HL-60/S4 (cell line): ENCODE results near the gene KRTAP9-7.
"Not testable (repeated sequence)": the region's sequence is repeated elsewhere in the genome, so short reads cannot be mapped to it uniquely, and the experiment has no call there.

Experiments used
- in situ Hi-C: fragments of 300-500 bp; cut with MboI; formaldehyde crosslinking; loops from 2 replicates; pipeline ENCODE4 v1.14.3; 2022; ENCODE audit warnings: low sequenced_read_pairs

The KRTAP9-7 gene

GRCh38 chr17:41271323-41271722, 4.2 kb upstream of the KRTAP9-7 start:
- in situ Hi-C loops, result not testable (repeated sequence)

DNA sequence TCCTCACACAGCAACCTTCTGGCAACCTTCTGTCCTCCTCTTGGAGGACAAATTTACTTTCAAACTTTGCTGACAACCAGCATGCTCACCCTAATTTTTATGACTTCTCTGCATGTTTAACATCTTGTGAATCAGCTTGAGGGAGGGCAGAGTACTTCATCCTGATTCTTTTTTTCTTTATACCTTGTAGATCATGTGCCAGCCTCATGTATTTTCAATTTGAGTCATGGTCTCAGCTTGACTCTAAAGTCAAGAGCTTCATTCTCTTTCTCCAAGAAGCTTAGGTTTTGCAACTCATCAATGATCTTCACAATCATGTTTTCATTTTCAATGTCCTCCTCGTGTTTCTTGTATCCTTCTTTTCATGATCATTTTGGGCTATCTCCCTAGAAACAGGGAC, 3.6 kb upstream of the KRTAP9-7 start:
- in situ Hi-C loops, result no loop called here

- in situ Hi-C loops, result no loop called here
Observed at GRCh38 chr17:41278176-41278955, 2.9 kb downstream of the KRTAP9-7 start.

- in situ Hi-C loops, result no loop called here
Observed at GRCh38 chr17:41284043-41284442, 8.5 kb downstream of the KRTAP9-7 start.

DNA sequence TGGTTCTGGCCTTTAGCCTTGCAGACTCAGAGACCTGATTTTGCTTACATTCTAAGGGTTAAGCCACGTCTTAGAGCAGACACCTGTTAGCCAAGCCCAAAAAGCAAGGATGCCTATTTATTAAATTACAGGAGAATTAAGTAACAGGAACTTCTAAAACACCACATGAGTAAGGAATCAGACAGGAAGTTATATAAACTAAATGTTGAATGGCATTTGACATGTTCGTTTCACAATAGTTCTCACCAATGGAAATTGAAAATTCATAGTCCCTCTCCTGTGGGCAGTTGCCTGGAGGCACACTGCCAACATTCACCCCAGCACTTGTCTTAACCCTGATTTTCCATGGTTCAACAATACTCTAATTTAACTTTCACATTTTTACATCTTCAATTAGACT, 9.0 kb downstream of the KRTAP9-7 start:
- in situ Hi-C loops, result no loop called here

DNA sequence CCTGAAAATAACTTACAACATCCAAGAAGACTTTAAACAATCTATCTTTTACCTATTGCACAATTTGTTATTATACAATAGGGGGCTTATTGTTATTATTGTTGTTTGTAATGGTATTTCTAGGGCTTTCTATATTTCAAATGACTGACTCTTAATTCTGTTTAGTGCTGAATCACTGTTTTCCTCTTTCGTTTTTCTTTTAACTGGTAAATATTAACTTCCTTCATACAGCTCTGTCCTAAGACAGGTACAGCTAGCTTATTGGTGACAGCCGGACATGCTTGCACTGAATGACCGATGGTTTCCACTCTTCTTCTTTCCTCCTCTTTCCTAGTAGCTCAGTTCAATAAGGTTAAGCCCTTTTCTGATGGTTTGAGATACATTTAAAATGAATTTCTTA, 11.6 kb downstream of the KRTAP9-7 start:
- in situ Hi-C loops, result no loop called here

DNA sequence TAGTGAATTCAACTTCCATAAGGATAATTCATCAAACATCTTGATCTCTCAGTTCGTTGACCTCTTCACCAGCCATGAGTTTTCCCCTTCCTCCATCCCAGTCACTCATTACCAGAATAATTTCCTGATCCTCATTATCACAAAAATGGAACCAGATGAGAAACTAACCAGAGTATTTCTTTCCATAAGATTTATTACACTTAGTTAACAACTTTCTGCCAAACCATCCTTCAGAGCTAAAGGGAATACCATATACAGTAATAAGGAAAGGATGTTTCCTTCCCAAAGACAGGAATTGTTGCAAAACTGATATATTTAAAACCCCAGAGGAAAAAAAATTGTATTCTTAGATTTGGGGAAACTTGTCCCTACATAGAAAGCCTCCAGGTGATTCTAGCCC, 18.5 kb downstream of the KRTAP9-7 start:
- in situ Hi-C loops, result no loop called here

DNA sequence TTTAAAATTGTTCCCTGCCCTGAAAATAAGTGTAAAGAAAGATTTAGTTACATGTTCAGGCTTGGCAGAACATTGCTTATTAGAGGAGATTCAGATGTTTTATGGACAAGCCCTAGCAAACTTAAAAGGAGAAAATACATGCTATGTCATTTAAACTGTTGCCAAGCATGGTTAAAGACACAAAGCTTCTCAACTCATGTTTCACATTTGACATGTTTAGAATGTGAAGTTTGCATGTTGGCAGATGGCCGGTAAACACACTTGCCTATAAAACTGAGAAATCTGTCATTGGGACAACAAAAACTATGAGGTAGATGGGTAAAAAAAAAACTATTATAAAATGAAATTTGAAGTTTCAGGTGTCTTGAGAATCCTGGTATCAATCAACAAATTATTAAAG, 21.3 kb downstream of the KRTAP9-7 start:
- in situ Hi-C loops, result no loop called here

GRCh38 chr17:41298458-41299135, 23.1 kb downstream of the KRTAP9-7 start:
- in situ Hi-C loops, result no loop called here

GRCh38 chr17:41301204-41301790, 25.8 kb downstream of the KRTAP9-7 start:
- in situ Hi-C loops, result no loop called here

- in situ Hi-C loops, result no loop called here
Observed at GRCh38 chr17:41301916-41302901, 26.7 kb downstream of the KRTAP9-7 start, which contains the start of gene KRTAP29-1. TSS of gene KRTAP29-1 (minus strand) at chr17:41302851. CDS start at chr17:41302851, 0 bp downstream.

- in situ Hi-C loops, result no loop called here
Observed at GRCh38 chr17:41302981-41303380, 27.5 kb downstream of the KRTAP9-7 start.

- in situ Hi-C loops, result no loop called here
Observed at GRCh38 chr17:41304091-41304490, 28.6 kb downstream of the KRTAP9-7 start.

DNA sequence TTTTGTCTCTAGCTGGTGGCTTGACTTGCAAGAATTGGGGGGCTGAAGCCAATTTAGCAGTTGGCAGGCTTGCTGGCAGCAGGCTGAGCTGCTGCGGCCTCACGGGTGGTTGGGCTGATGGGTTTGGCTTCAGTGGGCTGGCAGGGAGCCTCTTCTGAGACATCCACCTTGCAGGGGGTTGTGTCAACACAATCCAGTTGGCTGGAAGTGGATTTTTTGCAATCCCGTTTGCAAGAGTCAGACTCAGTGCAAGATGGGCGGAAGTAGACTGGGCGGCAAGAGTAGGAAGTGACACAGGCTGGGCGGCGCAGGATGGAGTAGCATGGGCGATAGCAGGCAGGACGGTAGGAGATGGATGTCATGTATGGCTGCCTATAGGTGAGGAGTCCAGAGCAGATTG, 32.1 kb downstream of the KRTAP9-7 start:
- in situ Hi-C loops, result no loop called here

GRCh38 chr17:41308251-41308917, 32.9 kb downstream of the KRTAP9-7 start:
- in situ Hi-C loops, result no loop called here

GRCh38 chr17:41308918-41309359, 33.4 kb downstream of the KRTAP9-7 start, which contains the start of gene KRTAP16-1:
TSS of gene KRTAP16-1 (minus strand) at chr17:41309309. CDS start at chr17:41309253, 56 bp downstream.
- in situ Hi-C loops, result no loop called here

GRCh38 chr17:41311111-41311510, 35.6 kb downstream of the KRTAP9-7 start:
- in situ Hi-C loops, result no loop called here

- in situ Hi-C loops, result no loop called here
Observed at GRCh38 chr17:41315204-41315794, 39.8 kb downstream of the KRTAP9-7 start, which contains the start of gene KRTAP17-1. TSS of gene KRTAP17-1 (minus strand) at chr17:41315710. CDS start at chr17:41315650, 60 bp downstream.

DNA sequence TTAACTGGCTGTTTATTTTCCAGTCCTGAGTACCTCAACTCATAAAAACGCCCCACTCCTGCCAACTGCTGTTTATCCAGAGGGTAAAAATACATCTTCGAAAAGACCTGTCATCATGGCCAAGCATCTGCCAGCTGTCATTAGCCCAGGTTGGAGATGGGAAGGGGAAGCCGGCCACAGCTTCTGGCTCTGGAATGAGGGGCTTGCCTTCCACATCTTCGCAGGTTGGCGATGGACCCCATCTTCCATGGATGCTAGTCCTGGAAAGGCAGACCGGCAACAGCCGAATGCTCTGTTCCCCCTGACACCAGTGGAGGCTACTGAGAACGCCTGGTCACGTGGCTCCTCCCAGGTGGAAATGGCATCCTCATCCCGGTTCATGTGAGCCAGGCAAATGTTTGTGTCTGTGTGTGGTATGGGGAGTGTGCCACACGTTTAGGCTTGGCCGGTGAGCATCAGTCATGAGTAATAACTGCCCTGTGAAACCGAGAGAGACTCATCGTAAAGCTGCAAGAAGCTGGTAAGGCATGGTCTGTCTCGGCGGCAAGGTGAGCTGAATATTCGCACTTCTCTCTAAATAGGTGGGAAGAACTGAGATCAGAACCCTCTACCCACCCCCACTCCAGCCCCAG, 40.4 kb downstream of the KRTAP9-7 start:
- in situ Hi-C loops, result no loop called here
